ENCODE results near the gene CHRNE. TPM values are rescaled to one million over a fixed set of nuclear protein-coding genes. Genes with fewer than 3 reads are reported as not detected.

Gene CHRNE
- polyA plus RNA-seq, 1 donor = 3.3 TPM

DNA sequence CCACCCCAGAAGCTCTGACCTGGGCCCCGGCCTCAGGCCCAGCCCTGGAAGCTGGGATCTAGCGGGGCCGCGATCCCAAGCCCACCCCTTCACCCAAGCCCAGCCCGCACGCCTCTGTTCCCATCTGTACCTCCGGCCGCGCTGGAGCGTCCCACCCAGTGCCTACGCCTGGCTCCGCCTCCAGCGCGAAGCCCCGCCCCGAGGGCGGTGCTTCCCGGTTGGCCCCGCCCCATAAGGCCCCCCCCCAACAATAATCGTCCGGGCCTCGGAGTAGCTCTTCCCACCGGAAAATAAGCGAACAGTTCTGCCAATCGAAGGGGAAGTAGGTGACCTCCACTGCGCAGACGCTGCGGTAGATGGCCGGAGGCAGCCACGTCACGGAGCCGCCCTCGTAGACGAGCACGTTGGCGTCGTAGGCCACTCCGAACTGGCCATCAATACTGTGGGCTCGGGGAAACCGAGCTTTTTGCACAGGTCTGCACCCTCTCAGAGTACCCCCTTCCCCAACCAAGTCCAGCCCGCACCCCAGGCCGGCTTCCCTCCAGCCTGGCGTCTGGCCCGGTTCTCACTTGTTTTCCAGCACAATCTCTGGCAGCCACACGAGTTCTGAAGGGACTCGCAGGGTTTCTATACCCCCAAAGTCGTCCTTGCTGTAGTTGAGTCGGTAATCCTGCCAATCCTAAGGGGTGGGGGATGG lies 1.1 kb downstream of the CHRNE start:
- DNase-seq = peak; percentile 49

DNA sequence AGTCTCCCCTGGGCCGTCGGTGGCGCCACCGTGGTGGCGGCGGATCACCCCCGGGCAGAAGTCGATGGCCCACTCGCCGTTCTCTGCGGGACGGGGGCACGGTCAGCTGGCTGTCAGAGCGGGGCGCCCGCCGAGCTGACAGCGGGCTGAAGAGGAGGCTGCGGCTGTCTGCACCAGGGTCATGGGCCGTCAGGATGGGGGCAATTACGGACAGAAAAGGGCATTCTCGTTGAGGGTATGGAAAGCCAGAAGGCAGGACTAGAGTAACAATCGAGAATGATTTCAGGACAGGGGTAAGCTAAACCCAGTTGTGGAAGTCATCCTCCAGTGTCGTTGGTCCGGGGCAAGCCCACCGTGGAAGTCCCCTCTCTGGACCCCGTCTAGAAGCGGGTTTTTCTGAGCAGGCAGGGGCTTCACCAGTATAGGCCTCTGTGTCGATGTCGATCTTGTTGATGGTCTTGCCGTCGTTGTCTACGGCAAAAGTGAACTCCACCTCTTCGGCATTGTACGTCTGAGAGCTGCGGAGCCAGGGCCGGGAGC lies 1.7 kb downstream of the CHRNE start:
- no peak for DNase-seq

DNA sequence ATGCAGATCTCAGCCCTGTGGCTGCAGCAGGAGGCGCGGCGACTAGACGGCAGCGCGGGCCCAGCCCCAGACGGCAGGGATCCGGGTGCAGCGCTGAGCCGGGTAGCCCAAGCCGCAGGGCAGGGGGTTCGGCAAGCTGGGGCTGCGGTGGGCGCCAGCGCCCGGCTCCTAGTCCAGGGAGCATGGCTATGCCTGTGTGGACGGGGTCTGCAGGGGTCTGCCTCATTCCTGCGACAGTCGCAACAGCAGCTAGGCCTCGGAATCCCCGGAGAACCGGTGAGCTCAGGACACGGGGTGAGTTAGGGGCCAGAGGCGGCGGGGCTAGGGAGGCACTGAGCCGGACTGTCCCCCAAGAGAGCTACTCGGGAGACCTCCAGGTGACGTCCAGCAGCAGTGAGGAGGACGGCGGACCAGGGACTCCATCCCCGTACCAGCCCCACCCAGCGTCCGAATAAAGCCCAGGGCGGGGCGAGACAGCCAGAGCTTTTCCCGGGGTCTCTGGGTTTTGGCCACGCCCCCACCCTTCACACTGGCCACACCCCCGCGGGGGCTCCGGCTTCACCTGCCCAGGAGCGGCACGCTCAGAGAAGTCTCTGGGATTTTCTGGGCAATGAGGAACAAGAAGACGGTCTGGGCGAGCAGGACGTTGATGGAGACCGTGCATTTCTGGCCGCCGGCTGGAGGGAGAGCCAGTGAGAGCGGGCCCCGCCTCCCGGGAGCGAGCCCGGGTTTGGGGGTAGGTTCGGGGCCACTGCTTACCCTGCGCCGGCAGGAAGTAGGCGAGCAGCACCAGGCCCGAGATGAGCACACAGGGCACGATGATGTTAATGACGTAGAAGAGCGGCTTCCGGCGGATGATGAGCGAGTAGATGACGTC lies 2.4 kb downstream of the CHRNE start:
- peak; percentile 61 for DNase-seq

DNA sequence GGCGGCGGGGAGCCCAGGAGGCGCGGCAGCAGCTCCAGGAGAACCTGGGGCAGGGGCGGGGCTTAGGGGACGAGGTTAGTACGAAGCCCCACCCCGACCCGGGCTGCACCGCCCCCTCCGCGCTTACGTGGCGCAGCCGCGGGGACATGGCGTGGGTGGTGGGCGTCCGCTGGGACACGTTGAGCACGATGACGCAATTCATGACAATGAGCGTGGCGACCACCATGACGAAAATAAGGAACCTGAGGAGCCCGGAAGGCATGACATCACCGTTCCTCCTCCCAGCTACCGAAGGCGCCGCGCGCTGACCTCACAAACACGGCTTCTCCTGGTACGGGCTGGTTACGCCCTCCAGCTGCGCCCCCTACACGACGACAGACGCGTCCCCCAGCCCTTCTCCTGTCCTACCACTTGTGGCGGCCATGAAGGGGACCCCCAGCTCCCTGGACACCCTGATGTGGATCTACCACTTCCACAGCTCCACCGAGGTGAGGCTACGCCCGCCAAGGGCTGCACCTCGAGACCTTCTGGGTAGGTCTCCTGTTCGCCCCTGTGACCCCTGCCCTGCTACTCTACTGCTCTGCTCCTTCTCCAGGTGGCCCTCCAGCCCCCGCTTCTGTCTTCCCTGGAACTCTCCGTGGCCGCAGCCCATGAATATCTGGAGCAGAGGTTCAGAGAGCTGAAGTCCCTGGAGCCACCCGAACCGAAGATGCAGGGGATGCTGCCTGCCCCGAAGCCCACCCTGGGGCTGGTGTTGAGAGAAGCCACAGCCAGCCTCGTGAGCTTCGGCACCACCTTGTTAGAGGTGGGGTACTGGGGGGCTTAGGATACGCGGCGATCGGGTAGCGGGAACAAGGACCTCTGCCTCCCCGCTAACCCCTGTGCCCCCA lies 3.3 kb downstream of the CHRNE start, which contains the start of gene C17orf107:
TSS of gene C17orf107 (plus strand) at position 196 of the 890 bp plus-strand sequence. CDS start at position 423, 227 bp downstream.
- peak; percentile 79 for DNase-seq

DNA sequence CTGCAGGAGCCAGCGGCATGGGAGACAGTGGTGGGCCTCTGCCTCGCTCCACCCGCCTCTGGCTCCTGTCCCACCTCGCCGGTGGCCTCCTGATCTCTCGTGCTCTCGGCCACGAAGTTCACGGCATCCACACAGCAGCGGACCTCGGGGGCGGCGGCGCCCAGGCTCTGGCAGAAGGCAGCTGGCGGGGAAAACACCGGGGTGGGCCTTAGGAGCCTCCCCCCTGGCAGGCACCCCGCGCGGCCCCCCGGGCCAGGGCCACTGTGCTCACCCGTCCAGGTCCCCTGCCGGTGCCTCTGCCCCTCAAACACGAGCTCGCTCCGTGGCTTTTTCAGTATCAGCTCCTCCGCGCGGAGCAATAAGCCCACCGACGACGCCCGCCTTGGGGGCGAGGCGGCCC lies 4.0 kb downstream of the CHRNE start:
- DNase-seq = no peak

DNA sequence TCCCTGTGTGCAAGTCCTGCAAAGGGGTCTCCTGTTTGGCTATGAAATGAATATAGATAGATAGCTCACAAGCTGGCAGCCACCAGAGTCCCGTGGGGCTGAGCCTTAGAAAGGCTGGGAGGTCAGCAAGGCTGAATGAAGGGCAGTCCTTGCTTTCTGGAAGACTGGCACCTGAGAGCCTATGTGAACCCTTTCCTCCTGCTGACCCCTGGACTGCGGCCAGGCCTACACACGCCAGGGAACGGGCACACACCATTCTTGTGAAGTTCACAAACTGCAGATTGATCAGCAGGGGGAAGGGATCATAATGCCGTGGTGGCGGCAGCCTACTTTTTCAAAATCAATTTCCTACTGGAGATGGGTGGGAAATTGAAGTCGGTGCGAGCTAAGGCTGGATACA lies 4.5 kb downstream of the CHRNE start:
- no peak for DNase-seq

DNA sequence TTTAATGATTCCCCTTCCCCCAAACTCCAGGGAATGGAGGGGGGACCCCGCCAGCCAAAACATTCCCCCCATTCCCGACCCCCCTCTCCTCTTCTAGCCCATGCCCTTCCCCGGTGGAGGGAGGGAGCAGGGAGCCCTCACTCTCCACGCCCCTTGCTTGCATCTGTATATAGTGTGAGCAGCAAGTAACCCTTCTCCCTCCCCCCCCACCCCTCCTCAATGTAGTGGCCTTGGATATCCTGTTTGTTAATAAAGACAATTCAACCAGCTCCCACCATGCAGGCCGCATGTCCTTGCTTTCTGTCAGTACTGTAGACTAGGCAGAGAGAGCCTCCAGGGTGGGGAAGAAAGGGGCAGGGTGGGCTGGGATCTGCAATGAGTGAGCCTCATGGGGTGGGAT lies 5.1 kb downstream of the CHRNE start:
- DNase-seq = no peak

DNA sequence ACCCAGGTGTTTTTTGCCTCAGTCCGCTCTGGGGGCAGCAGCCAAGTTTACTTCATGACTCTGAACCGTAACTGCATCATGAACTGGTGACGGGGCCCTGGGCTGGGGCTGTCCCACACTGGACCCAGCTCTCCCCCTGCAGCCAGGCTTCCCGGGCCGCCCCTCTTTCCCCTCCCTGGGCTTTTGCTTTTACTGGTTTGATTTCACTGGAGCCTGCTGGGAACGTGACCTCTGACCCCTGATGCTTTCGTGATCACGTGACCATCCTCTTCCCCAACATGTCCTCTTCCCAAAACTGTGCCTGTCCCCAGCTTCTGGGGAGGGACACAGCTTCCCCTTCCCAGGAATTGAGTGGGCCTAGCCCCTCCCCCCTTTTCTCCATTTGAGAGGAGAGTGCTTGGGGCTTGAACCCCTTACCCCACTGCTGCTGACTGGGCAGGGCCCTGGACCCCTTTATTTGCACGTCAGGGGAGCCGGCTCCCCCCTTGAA lies 5.7 kb downstream of the CHRNE start:
- no peak for DNase-seq

DNA sequence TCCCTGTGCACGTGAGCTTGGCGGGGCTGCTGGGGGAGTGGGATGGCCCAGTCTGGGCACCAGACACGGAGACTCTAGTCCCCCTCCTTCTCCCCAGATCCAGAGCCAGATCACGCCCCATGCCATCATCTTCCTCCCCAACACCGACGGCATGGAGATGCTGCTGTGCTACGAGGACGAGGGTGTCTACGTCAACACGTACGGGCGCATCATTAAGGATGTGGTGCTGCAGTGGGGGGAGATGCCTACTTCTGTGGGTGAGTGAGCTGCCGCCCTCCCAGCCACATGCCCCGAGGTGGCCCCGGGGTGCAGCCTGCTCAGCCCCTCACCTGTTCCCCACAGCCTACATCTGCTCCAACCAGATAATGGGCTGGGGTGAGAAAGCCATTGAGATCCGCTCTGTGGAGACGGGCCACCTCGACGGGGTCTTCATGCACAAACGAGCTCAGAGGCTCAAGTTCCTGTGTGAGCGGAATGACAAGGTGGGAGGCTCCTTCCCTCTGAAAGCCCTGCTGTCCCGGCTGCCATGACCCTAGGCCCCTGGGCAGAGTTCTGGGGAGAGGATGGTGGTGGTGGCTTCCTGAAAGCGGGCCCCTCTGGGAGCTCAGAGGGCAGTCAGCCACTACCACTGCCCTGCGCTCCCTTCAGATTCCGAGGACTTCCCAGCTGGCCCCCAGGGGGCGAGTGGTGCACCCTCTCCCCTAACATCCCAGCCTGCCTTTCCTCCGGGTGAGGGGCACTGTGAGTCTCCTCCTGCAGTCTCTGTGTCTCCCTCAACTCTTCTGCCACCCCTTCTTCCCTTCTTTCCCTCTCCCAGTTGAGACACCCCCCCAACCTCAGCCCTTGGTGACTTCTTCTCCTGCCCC lies 6.3 kb downstream of the CHRNE start:
- DNase-seq = no peak

DNA sequence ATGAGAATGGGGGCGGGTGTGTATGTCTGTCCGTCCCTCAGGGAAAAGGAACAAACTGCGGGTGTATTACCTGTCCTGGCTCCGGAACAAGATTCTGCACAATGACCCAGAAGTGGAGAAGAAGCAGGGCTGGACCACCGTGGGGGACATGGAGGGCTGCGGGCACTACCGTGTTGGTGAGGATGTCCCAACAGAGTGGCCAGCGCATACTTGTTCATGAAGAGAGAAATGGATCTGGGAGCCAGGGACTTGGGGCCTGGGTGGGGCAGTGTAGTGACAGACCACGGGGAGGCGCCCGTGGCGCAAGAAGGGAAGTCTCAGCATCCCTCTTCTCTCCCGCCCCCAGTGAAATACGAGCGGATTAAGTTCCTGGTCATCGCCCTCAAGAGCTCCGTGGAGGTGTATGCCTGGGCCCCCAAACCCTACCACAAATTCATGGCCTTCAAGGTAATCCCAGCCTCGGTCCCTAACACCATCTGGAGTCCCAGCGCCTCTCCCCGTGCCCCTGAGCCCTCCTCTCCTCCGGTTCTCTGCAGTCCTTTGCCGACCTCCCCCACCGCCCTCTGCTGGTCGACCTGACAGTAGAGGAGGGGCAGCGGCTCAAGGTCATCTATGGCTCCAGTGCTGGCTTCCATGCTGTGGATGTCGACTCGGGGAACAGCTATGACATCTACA lies 7.1 kb downstream of the CHRNE start:
- DNase-seq = no peak

DNA sequence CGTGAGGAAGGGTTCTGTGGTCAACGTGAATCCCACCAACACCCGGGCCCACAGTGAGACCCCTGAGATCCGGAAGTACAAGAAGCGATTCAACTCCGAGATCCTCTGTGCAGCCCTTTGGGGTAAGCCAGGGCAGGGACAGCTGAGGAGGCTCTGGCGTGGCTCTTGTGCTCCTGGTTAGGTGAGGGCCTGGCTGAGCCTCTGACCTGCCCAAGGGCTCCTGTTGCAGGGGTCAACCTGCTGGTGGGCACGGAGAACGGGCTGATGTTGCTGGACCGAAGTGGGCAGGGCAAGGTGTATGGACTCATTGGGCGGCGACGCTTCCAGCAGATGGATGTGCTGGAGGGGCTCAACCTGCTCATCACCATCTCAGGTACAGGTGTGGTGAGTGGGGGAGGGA lies 7.8 kb downstream of the CHRNE start:
- no peak for DNase-seq

DNA sequence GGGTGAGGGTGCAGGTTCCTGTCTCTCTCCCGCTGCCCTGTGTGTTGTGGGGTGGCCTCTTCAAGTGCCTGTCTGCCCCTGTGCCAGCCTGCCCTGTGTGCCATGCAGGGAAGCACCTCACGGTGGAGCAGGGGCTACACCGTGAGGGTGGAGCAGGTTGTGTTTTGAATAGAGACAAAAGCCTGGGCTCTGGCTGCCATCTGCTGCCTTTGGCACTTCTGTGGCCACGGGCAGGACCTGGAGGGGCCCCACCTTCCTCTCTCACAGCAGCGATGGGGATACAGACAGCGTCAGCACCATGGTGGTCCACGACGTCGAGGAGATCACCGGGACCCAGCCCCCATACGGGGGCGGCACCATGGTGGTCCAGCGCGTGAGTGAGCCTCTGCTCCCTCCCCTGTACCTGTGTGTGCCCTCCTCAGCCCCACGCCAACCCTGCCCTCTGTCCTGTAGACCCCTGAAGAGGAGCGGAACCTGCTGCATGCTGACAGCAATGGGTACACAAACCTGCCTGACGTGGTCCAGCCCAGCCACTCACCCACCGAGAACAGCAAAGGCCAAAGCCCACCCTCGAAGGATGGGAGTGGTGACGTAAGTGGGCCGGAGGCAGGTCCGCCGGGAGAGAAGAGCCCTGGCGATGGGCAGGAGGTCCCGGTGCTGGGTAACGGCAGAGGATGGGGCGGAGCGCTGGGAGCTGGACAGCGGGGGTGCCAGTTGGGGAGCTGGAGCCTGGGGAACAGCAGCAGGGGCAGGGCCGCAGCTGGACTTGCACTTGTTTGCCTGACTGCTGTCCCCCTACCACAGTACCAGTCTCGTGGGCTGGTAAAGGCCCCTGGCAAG lies 9.0 kb downstream of the CHRNE start:
- DNase-seq = no peak

DNA sequence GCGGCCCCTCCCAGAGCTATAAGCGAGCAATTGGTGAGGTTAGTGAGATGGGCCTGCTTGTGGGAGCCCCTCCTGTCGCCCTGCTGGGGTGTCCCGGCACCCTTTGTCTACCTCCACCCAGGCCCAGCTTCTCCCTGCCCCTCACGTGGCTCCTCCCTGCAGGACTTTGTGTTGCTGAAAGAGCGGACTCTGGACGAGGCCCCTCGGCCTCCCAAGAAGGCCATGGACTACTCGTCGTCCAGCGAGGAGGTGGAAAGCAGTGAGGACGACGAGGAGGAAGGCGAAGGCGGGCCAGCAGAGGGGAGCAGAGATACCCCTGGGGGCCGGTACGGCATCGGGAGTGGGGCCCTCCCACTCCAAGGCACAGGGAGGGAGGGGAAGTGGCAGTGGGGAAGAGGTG lies 9.6 kb downstream of the CHRNE start:
- no peak for DNase-seq

DNA sequence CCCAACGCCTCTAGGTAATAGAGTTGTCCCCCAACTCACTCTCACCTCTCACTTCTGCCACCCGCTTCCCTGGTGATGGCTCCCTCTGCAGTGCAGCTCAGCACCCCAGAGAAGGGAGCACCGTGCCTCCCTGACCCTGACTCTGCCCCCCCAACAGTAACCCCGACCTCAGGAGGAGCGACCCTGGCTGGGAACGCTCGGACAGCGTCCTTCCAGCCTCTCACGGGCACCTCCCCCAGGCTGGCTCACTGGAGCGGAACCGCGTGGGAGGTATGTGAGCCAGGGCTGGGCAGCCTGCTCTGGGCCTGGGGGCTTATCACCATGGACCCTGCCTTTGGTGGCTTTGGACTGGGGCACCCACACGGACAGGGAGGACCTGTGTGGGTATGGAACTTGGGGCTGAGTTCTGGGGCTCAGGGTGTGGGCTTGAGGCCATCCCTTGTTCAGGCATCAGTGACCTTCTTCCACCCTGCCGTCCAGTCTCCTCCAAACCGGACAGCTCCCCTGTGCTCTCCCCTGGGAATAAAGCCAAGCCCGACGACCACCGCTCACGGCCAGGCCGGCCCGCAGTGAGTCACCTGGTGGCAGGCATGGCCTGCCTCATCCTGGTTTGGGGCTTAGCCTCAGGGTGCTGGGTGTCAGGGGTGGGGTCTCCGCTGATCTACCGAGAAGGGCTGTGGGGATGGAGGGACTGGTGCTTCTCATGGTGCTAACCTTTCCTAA lies 10.2 kb downstream of the CHRNE start:
- no peak for DNase-seq

DNA sequence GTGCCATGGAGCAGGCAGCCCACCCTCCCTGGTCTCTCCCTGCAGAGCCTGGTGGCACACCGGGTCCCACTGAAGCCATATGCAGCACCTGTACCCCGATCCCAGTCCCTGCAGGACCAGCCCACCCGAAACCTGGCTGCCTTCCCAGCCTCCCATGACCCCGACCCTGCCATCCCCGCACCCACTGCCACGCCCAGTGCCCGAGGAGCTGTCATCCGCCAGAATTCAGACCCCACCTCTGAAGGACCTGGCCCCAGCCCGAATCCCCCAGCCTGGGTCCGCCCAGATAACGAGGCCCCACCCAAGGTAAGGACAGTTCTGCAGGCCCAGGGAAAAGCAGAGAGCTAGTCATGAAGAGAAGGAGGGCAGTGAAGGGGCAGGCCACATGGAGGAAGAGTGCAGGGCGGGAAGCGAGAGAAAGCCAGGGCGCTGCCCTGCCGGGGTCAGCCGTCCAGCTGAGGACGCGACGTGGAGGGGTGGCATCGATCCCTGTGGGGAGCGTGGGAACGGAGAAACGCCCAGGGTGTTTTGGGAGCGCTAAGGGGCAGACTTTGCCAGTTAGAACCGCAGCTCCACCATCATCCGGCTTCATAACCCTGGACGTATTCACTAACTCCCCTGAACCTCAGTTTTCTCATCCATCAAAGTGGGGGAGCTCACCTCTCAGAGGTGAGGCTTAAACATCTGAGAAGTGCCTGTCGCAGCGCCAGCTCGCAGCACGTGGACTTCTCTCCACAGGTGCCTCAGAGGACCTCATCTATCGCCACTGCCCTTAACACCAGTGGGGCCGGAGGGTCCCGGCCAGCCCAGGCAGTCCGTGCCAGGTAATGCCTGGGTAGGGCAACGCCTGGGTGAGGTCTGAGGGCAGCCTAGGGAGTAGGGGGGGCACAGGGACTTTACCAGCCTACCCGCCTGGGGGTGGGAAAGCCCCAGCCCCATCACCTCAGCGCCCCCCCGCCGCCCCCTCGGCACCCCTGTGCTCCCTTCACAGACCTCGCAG lies 11.2 kb downstream of the CHRNE start:
- DNase-seq = no peak

DNA sequence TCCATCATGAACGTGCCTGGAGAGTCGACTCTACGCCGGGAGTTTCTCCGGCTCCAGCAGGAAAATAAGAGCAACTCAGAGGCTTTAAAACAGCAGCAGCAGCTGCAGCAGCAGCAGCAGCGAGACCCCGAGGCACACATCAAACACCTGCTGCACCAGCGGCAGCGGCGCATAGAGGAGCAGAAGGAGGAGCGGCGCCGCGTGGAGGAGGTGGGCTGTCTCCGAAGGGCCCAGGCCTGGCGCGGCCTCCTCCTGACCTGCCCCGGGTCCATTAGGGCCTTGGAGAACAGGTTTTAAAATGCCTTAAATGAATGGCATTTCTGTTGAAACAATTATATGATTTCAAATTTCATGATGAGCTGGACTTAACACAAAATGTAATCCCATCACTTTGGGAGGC lies 15.3 kb downstream of the CHRNE start:
- no peak for DNase-seq

DNA sequence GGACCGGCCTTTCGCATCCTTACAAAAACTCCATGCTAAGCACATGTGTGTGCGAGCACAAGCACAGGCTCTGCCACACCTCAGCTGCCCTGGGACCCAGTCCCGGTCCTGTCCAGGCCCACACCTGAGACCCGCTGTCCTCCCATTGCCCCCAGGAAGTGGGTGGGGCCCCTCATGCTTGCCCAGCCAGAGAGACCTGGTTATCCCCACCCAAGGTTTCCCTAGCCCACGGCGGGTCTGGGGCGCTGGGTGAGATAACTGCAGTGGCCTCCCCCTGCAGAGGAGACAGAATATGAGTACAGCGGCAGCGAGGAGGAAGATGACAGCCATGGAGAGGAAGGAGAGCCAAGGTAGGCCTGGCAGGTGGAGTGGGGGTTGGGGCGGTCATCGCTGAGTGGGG lies 16.1 kb downstream of the CHRNE start:
- no peak for DNase-seq

DNA sequence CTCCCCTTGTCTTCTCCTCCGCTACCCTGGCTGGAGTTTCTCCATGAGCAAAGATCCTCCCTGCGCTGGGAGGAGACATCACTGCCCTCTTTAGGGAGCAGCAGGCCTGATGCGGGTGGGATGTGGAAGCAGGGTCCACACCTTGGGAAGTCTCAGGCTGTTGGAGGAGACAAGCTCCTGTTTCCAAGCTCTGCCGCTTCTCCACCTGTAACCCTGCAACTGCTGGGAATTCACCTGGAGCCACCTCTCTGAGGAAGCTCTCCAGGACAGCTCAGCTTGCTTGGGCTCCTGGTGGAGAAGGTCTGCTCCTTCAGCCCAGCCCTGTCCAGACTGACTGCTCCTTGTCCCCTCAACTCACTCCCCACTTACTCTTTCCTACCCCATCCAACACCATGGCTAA lies 18.4 kb downstream of the CHRNE start:
- DNase-seq = no peak
